Measurements from ENCODE around the gene SH3PXD2B.

GRCh38 chr5:172445866-172446265 lies 8.5 kb downstream of the SH3PXD2B start:
- TF ChIP-seq, protein P1, sequence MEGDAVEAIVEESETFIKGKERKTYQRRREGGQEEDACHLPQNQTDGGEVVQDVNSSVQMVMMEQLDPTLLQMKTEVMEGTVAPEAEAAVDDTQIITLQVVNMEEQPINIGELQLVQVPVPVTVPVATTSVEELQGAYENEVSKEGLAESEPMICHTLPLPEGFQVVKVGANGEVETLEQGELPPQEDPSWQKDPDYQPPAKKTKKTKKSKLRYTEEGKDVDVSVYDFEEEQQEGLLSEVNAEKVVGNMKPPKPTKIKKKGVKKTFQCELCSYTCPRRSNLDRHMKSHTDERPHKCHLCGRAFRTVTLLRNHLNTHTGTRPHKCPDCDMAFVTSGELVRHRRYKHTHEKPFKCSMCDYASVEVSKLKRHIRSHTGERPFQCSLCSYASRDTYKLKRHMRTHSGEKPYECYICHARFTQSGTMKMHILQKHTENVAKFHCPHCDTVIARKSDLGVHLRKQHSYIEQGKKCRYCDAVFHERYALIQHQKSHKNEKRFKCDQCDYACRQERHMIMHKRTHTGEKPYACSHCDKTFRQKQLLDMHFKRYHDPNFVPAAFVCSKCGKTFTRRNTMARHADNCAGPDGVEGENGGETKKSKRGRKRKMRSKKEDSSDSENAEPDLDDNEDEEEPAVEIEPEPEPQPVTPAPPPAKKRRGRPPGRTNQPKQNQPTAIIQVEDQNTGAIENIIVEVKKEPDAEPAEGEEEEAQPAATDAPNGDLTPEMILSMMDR (IDR thresholded peaks at IDR 0.05; ENCODE audit: low read depth, low read length, poor library complexity, severe bottlenecking): no peak
- TF ChIP-seq EZH2phosphoT487 (IDR thresholded peaks at IDR 0.05; ENCODE audit: borderline replicate concordance, low read length): no peak
